HG02642 (cell line): ENCODE results near the gene ANKRD10.

ENCODE experiments used
- ATAC-seq: cut with Tn5 transposase; IDR thresholded peaks from one replicate; pipeline ENCODE4 v1.9.1; 2021; ENCODE audit warnings: mild to moderate bottlenecking; ENCODE audit not compliant: unreplicated experiment, poor library complexity

The ANKRD10 gene

GRCh38 chr13:110836605-110836903 lies 78.3 kb downstream of the ANKRD10 start:
- no peak for ATAC-seq

DNA sequence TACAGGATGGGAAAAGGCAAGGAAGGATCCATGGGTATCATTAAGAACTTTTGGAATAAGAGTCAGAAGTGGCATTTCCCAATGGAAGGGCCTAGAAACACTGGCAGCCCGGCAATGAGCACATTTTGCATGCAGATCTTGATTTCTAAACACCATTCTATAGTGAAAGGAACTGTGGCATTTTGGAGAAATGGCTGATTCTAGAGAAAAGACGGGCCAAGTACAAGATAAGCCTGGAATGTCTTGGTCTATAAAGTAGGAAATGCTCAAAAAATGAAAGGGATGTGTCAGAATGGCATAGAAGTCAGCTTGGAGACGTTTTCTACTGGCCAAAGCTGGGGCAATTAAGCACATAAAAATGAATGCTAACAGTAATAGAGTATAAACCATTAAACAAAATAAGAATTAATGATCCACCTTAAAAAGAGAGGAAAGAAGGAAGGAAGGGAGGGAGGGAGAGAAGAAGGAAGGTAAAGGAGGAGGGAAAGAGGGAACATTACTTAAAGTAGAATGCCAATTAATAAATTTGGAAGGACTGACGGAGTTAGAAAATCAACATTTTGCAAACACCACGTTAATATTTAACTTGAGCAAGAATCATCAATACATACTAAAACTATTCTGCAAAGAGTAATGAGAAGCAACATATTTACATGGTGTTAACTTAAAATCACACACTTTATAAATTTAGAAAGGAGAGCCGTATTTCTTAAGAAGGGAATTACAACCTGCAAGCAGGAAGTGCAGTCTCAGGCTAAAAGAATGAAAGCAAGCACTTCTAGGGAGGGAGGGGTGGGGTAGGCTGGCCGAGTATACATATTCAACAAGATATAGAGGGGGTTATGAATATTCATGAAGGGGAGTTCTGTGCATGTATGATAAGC lies 78.9 kb downstream of the ANKRD10 start:
- no peak for ATAC-seq

- no peak for ATAC-seq
Observed at GRCh38 chr13:110834572-110834971, 80.3 kb downstream of the ANKRD10 start.

DNA sequence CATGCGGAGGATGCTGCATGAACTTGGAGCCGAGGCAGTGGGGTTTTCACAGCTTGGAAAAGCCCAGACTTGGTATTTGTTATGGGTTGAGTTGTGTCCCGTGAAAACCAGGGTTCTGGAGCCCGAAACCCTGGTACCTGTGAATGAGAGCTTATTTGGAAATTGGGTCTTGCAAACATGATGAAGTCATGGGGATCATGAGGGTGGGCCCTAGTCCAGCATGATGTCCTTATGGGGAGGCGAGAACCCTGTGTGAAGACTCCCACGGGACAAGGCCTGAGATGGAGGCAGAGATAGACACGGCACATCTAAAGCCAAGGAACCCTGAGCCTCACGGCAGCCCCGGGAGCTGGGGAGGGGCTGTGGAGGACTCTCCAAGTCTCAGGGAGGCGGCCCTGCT lies 82.3 kb downstream of the ANKRD10 start:
- no peak for ATAC-seq

GRCh38 chr13:110832205-110832479 lies 82.7 kb downstream of the ANKRD10 start:
- no peak for ATAC-seq

DNA sequence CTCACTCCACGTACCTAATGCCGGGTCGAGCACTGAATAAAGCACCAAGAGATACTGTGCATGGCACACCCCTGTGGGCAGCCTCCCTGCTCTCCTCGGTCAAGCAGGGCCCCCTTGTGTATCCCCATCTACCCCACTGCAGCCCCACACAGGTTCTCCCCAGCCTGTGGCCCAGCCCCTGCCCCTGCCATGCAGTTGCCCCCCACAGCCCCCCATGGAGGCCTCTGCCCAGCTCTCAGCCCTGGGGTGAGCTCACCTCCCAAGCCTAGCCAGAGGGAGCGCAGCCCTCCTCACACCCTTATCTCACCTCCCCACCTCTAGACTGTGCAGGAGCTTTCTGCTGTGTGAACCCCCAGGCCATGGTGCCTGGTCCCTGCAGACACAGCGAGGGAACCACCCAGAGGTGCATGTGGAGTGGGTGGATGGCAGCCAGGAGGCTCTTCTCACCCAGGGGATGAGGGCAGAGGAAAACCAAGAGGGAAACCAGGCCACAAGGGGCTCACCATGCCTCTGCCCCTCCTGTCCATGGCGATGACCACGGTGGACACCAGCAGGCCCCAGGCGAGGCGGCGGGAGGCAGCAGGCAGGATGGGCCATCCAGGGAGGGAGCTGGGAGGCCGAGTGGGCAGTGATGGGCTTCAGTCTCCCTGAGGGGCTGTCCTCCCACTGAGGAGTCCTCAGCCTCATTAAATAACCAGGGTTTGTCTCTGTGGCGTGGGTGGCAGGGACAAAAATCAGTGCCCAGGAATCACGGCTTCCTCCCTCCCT lies 83.2 kb downstream of the ANKRD10 start:
- no peak for ATAC-seq

DNA sequence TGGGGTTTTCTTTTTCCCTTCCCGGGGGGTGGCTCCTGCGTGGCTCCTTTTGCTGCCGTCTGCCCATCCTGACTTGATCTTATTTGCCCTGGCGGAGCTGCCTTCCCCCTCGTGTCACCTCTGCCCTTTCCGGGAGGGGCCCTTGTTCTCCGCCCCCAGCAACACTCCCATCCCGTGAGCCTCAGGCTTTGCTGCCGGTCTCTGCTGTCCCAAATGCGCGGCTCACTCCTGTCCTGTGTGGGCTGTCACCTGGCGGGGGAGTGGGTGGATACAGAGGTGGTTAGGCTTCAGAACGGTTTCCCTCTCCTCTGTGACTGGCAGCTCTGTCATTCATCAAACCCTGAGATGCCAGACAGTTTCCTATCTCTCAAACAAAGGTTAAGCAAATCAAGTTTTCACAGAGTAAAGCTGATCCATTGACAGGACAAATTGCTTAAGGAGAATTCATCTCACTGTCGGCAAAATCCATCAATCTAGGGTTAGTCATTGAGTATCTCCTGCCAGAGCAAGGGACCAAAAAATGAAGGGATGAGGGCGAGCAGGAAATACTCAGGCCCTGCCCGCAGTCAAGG lies 84.0 kb downstream of the ANKRD10 start:
- ATAC-seq: no peak

GRCh38 chr13:110830331-110830730 lies 84.5 kb downstream of the ANKRD10 start:
- ATAC-seq: no peak

DNA sequence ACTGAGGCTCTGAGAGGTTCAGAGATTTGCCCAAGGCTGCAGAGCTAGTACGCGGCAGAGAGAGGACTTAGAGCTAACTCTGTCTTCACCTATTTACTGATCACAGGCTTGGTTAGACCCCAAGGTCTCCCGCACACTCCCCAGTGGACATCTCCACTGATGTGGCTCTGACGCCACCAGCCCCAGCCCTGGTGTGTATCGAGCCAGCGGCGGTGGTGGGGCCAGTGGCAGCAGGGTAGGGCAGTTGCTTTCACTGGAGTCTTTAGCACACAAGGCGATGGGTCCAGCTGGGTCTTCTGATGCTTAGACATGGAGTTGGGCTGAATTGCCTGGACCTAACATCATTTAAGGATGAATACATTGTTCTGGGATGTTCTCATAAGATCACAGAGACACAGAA lies 85.4 kb downstream of the ANKRD10 start:
- no peak for ATAC-seq

- ATAC-seq: no peak
Observed at GRCh38 chr13:110828705-110829104, 86.2 kb downstream of the ANKRD10 start.
